Measurements from ENCODE around the gene CLEC19A.

Gene CLEC19A

GRCh38 chr16:19285431-19285830, at the start of gene CLEC19A:
Gene CLEC19A, plus strand, starts transcription at chr16:19285731. Its CDS starts 121 bp downstream, at chr16:19285852.
- DNase-seq (ENCODE audit: low read depth): no peak

GRCh38 chr16:19235886-19236285, 49.6 kb upstream of the CLEC19A start:
- DNase-seq (ENCODE audit: low read depth): no peak

GRCh38 chr16:19236561-19237209, 48.8 kb upstream of the CLEC19A start:
- DNase-seq (ENCODE audit: low read depth): no peak

GRCh38 chr16:19238406-19238805, 47.1 kb upstream of the CLEC19A start:
- DNase-seq (ENCODE audit: low read depth): no peak

GRCh38 chr16:19239511-19240155, 45.9 kb upstream of the CLEC19A start:
- DNase-seq (ENCODE audit: low read depth): no peak

GRCh38 chr16:19240494-19240893, 45.0 kb upstream of the CLEC19A start:
- no peak for DNase-seq (ENCODE audit: low read depth)

- DNase-seq (ENCODE audit: low read depth): no peak
Observed at GRCh38 chr16:19241512-19241911, 44.0 kb upstream of the CLEC19A start.

GRCh38 chr16:19242186-19242585, 43.3 kb upstream of the CLEC19A start:
- no peak for DNase-seq (ENCODE audit: low read depth)

- DNase-seq (ENCODE audit: low read depth): no peak
Observed at GRCh38 chr16:19242987-19243575, 42.5 kb upstream of the CLEC19A start.

GRCh38 chr16:19245326-19245925, 40.1 kb upstream of the CLEC19A start:
- no peak for DNase-seq (ENCODE audit: low read depth)

- no peak for DNase-seq (ENCODE audit: low read depth)
Observed at GRCh38 chr16:19252904-19253303, 32.6 kb upstream of the CLEC19A start.

GRCh38 chr16:19254611-19255010, 30.9 kb upstream of the CLEC19A start:
- DNase-seq (ENCODE audit: low read depth): no peak

- DNase-seq (ENCODE audit: low read depth): no peak
Observed at GRCh38 chr16:19264123-19264673, 21.3 kb upstream of the CLEC19A start.

GRCh38 chr16:19265380-19265930, 20.1 kb upstream of the CLEC19A start:
- no peak for DNase-seq (ENCODE audit: low read depth)

GRCh38 chr16:19266774-19267173, 18.8 kb upstream of the CLEC19A start:
- DNase-seq (ENCODE audit: low read depth): no peak

GRCh38 chr16:19269098-19269497, 16.4 kb upstream of the CLEC19A start:
- DNase-seq (ENCODE audit: low read depth): no peak

- no peak for DNase-seq (ENCODE audit: low read depth)
Observed at GRCh38 chr16:19274165-19274797, 11.2 kb upstream of the CLEC19A start.

- no peak for DNase-seq (ENCODE audit: low read depth)
Observed at GRCh38 chr16:19278403-19278802, 7.1 kb upstream of the CLEC19A start.

- DNase-seq (ENCODE audit: low read depth): no peak
Observed at GRCh38 chr16:19281246-19281645, 4.3 kb upstream of the CLEC19A start.

- no peak for DNase-seq (ENCODE audit: low read depth)
Observed at GRCh38 chr16:19282101-19282500, 3.4 kb upstream of the CLEC19A start.

GRCh38 chr16:19283637-19284036, 1.9 kb upstream of the CLEC19A start:
- DNase-seq (ENCODE audit: low read depth): no peak

- peak; percentile 19 for DNase-seq (ENCODE audit: low read depth)
Observed at GRCh38 chr16:19284207-19284606, 1.3 kb upstream of the CLEC19A start.

All from HS-27A (cell line).